Liver (tissue), 9 donors: ENCODE results near the gene MAT2A. TPM values are rescaled to one million over a fixed set of nuclear protein-coding genes. Genes with fewer than 3 reads are reported as not detected.
A peak's percentile ranks its signal among the peaks of the same experiment; 100 is the strongest.

Experiments used
- DNase-seq: peaks from one replicate; pipeline ENCODE4 v3.0.0-alpha.2; 2017; ENCODE audit warnings: low spot score
- H3K27ac ChIP-seq, 2 donors: one replicate each; pipeline ENCODE4 v1.7.0; 2013; ENCODE audit warnings: inconsistent platforms in 2 of 2, low read length in 2 of 2, control low read depth in 1 of 2, low read depth in 1 of 2, mild to moderate bottlenecking in 1 of 2
- H3K27me3 ChIP-seq, 4 donors: one replicate each; pipeline versions ENCODE4 v1.6.1 to v1.7.0; 2013; ENCODE audit warnings: low read length in 3 of 4, inconsistent platforms in 1 of 4, mild to moderate bottlenecking in 1 of 4, moderate library complexity in 1 of 4; ENCODE audit not compliant: control insufficient read depth in 4 of 4, insufficient read depth in 4 of 4
- H3K36me3 ChIP-seq, 4 donors: one replicate each; pipeline versions ENCODE4 v1.6.1 to v1.7.0; 2013; ENCODE audit warnings: low read length in 3 of 4, mild to moderate bottlenecking in 3 of 4, low read depth in 1 of 4, moderate library complexity in 1 of 4; ENCODE audit not compliant: control insufficient read depth in 4 of 4, insufficient read depth in 3 of 4
- H3K4me1 ChIP-seq, 4 donors: one replicate each; pipeline versions ENCODE4 v1.6.1 to v1.7.0; 2013; ENCODE audit warnings: low read length in 3 of 4, mild to moderate bottlenecking in 3 of 4, moderate library complexity in 1 of 4; ENCODE audit not compliant: control insufficient read depth in 4 of 4, insufficient read depth in 4 of 4
- H3K4me3 ChIP-seq, 3 donors: one replicate each; pipeline versions ENCODE4 v1.6.1 to v1.7.0; 2013; ENCODE audit warnings: low read length in 3 of 3, control low read depth in 1 of 3, low read depth in 1 of 3, mild to moderate bottlenecking in 1 of 3
- H3K9ac ChIP-seq, 2 donors: one replicate each; pipeline ENCODE4 v1.7.0; 2013; ENCODE audit warnings: low read length in 2 of 2, mild to moderate bottlenecking in 2 of 2, moderate library complexity in 2 of 2, control low read depth in 1 of 2, low read depth in 1 of 2
- H3K9me3 ChIP-seq, 4 donors: one replicate each; pipeline versions ENCODE4 v1.6.1 to v1.7.0; 2013; ENCODE audit warnings: low read length in 3 of 4; ENCODE audit not compliant: control insufficient read depth in 4 of 4
- EGR1 ChIP-seq, 2 donors: IDR thresholded peaks; 2 replicates each; pipeline ENCODE4 v1.6.1; 2016 to 2018; ENCODE audit warnings: antibody characterized with exemption in 2 of 2, low read depth in 2 of 2
- FOXA1 ChIP-seq: IDR thresholded peaks from 2 replicates; pipeline ENCODE4 v1.6.1; 2016; ENCODE audit warnings: antibody characterized with exemption
- FOXA2 ChIP-seq: IDR thresholded peaks from 2 replicates; pipeline ENCODE4 v1.6.1; 2016; ENCODE audit warnings: antibody characterized with exemption
- HNF4A ChIP-seq, 2 donors: conservative IDR thresholded peaks; 2 replicates each; pipeline ENCODE4 v1.6.1; 2016; ENCODE audit warnings: antibody characterized with exemption in 2 of 2, mild to moderate bottlenecking in 2 of 2
- HNF4G ChIP-seq: IDR thresholded peaks from 2 replicates; pipeline ENCODE4 v1.6.1; 2016; ENCODE audit warnings: antibody characterized with exemption
- NR2F2 ChIP-seq: IDR thresholded peaks from 2 replicates; pipeline ENCODE4 v1.6.1; 2016; ENCODE audit warnings: antibody characterized with exemption
- RXRA ChIP-seq, 2 donors: IDR thresholded peaks; 2 replicates each; pipeline ENCODE4 v1.6.1; 2017 to 2018; ENCODE audit warnings: antibody characterized with exemption in 2 of 2, mild to moderate bottlenecking in 1 of 2
- SP1 ChIP-seq: IDR thresholded peaks from 2 replicates; pipeline ENCODE4 v1.6.1; 2018; ENCODE audit warnings: antibody characterized with exemption, mild to moderate bottlenecking
- TAF1 ChIP-seq: conservative IDR thresholded peaks from 2 replicates; pipeline ENCODE4 v1.6.1; 2016; ENCODE audit warnings: antibody characterized with exemption, mild to moderate bottlenecking
- YY1 ChIP-seq: IDR thresholded peaks from 2 replicates; pipeline ENCODE4 v1.6.1; 2016; ENCODE audit warnings: antibody characterized with exemption, mild to moderate bottlenecking
- WGBS: extraction: QIAGEN DNeasy Blood & Tissue Kit; methylation state at CpG from one replicate; pipeline ENCODE4 v1.1.7; 2013; 5-methylcytosine and 5-hydroxymethylcytosine counted together
- polyA plus RNA-seq, 2 donors: library from polyadenylated mRNA; stranded (reverse) in 1 of 2; unstranded in 1 of 2; fragments of 200-250 nt in 1 of 2; fragments of >200 nt in 1 of 2; fragmentation: Nextera tagmentation in 1 of 2; extraction: Ambion mirVana in 1 of 2; gene quantifications; one replicate each; pipeline versions ENCODE4 v1.2.1 to v1.2.3, GENCODE V29; 2013 to 2015
- total RNA-seq, 2 donors: library from RNA; depleted of rRNA; stranded (reverse); fragments of >200 nt; gene quantifications; one replicate each; pipeline ENCODE4 v1.2.3, GENCODE V29; 2014
- TF ChIP-seq, protein P1 (sequence below): IDR thresholded peaks from 2 replicates; pipeline ENCODE4 v1.6.1; 2016; ENCODE audit warnings: antibody characterized with exemption
- TF ChIP-seq, protein P2 (sequence below): IDR thresholded peaks from 2 replicates; pipeline ENCODE4 v1.6.1; 2016; ENCODE audit warnings: antibody characterized with exemption
- TF ChIP-seq, protein P3 (sequence below): IDR thresholded peaks from 2 replicates; pipeline ENCODE4 v1.6.1; 2016; ENCODE audit warnings: antibody characterized with exemption
- TF ChIP-seq, protein P4 (sequence below): IDR thresholded peaks from 2 replicates; pipeline ENCODE4 v1.6.1; 2016; ENCODE audit warnings: antibody characterized with exemption, mild to moderate bottlenecking
- donor health status: healthy.
- donor health status: healthy.
- donor health status: healthy.
- donor health status: healthy.
- donor health status: healthy.

The MAT2A gene
- total and polyA plus RNA-seq, 4 donors, result 48.3 to 104 (median 79.9) TPM

DNA sequence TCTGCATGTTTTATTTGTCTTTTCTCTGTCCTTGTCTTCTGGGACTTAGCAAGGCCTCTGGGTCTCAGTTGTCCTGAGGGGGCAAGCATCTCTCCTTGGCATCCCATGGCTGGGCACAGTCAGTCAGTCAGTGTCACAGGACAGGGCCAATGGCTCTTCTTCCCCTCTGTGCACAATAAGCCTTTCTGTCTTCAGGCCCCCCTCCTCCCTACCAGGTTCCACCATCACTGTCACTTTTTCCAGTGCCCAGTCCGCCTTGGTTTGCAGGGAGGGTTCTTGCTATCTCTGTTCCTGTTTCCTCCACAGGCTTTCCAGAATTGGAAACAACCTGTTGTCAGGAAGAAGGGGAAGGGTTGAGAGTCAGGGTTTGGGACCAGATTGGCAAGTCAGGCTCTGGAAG, 43.5 kb downstream of the MAT2A start:
- H3K4me1 ChIP-seq, result peaks cover 12 to 41% (median 31%) of the 10 kb centered on the region in 4 donors
- no peak overlapping the region for H3K27ac ChIP-seq
- WGBS, result 80% methylated on average over 1 of the region's 1 CpG

DNA sequence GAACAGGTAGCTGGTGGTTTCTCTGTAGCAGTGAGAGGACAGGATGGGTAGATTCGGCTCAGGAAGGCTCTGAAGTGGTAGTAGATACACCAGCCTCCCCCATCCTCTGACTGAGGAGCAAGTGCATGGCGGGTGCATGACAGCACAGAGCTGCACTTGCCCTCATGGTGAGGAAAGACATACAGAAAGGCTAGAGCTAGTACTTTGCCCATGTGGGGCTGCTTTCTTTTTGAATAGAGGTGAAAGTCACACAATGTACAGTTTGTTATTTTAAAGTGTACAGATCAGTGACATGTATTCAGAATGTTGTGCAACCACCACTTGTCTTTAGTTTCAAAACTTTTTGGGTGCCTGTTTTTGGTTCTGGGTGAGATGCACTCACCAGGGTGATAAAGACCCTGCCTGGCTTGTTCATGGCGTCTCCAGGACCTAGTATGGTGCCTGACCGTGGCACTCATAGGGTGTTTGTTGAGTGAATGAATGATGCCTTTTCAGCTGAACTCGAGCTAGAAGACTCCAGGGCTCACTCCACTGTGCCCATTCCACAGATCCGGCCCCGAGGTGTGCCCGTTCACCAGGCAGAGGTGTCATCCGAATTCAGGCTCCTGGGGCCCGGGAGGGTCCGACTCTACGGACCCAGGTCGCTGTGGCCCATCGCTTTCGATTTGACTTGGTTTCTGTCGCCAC, 44.8 kb downstream of the MAT2A start:
- Histone ChIP-seq H3K4me1 (peaks cover 12 to 34% (median 22%) of the 10 kb centered on the region in 4 donors), H3K4me3 (peak overlapping the region; percentile 27 to 71 (median 70))

More for the DNA sequence above, 43.5 kb downstream of the MAT2A start:
- TF ChIP-seq, protein P1, sequence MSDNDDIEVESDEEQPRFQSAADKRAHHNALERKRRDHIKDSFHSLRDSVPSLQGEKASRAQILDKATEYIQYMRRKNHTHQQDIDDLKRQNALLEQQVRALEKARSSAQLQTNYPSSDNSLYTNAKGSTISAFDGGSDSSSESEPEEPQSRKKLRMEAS, result no peak
- no peak for TF ChIP-seq TAF1
- no peak for TF ChIP-seq FOXA1
- no peak for TF ChIP-seq FOXA2
- TF ChIP-seq, protein P2, sequence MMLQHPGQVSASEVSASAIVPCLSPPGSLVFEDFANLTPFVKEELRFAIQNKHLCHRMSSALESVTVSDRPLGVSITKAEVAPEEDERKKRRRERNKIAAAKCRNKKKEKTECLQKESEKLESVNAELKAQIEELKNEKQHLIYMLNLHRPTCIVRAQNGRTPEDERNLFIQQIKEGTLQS, result no peak
- TF ChIP-seq, protein P3, sequence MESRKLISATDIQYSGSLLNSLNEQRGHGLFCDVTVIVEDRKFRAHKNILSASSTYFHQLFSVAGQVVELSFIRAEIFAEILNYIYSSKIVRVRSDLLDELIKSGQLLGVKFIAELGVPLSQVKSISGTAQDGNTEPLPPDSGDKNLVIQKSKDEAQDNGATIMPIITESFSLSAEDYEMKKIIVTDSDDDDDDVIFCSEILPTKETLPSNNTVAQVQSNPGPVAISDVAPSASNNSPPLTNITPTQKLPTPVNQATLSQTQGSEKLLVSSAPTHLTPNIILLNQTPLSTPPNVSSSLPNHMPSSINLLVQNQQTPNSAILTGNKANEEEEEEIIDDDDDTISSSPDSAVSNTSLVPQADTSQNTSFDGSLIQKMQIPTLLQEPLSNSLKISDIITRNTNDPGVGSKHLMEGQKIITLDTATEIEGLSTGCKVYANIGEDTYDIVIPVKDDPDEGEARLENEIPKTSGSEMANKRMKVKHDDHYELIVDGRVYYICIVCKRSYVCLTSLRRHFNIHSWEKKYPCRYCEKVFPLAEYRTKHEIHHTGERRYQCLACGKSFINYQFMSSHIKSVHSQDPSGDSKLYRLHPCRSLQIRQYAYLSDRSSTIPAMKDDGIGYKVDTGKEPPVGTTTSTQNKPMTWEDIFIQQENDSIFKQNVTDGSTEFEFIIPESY, result no peak
- no peak for TF ChIP-seq EGR1 (IDR thresholded peaks at IDR 0.05; ENCODE audit: low read depth in 2 of 2)
- Histone ChIP-seq H3K9me3 (no peaks in the 10 kb centered on the region), H3K9ac (no peak overlapping the region), H3K36me3 (peaks cover 0 to 7% (median 2%) of the 10 kb centered on the region in 4 donors), H3K4me3 (no peak overlapping the region), H3K27me3 (no peaks in the 10 kb centered on the region)
- DNase-seq, result no peak

DNA sequence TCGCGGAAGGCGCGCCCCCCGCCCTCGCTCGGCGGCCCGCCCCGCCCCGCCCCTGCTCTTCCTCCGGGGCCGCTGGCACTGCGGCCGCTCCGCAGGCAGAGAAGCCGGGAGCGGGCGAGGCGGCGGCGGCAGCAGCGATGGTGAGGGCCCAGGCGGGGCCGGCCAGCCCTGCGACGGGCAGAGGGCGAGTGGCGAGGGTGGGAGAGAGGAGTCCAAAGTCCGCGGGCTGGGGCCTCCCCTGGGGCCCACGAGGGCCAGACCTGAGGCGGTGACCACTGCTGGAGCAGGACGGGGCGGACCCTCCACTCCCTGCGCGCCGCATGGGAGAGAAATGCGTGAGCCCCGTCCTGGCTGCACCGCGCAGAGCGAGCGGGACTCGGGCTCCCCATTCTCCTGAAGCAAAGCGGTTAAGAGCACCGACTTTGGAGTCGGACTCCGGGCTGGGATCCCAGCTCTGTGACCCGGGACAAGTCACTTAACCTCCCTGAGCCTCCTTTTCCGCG, 45.4 kb downstream of the MAT2A start, which contains the start of gene VAMP5:
Gene VAMP5 (plus strand): TSS at position 78 of the 503 bp plus-strand sequence. CDS start 60 bp downstream, at position 138.
- 7% methylated on average over 52 of the region's 52 CpGs for WGBS
- Histone ChIP-seq H3K4me3 (peak within 1 kb of the TSS; percentile 50 to 71 (median 70)), H3K27me3 (no peaks in the 10 kb centered on the region), H3K9me3 (no peaks in the 10 kb centered on the region), H3K27ac (peak within 1 kb of the TSS; percentile 85 to 89), H3K36me3 (peaks cover 0 to 7% (median 2%) of the 10 kb centered on the region in 4 donors), H3K9ac (peak within 1 kb of the TSS; percentile 16 to 61), H3K4me1 (peaks cover 12 to 35% (median 20%) of the 10 kb centered on the region in 4 donors)
- TF ChIP-seq, protein P4, sequence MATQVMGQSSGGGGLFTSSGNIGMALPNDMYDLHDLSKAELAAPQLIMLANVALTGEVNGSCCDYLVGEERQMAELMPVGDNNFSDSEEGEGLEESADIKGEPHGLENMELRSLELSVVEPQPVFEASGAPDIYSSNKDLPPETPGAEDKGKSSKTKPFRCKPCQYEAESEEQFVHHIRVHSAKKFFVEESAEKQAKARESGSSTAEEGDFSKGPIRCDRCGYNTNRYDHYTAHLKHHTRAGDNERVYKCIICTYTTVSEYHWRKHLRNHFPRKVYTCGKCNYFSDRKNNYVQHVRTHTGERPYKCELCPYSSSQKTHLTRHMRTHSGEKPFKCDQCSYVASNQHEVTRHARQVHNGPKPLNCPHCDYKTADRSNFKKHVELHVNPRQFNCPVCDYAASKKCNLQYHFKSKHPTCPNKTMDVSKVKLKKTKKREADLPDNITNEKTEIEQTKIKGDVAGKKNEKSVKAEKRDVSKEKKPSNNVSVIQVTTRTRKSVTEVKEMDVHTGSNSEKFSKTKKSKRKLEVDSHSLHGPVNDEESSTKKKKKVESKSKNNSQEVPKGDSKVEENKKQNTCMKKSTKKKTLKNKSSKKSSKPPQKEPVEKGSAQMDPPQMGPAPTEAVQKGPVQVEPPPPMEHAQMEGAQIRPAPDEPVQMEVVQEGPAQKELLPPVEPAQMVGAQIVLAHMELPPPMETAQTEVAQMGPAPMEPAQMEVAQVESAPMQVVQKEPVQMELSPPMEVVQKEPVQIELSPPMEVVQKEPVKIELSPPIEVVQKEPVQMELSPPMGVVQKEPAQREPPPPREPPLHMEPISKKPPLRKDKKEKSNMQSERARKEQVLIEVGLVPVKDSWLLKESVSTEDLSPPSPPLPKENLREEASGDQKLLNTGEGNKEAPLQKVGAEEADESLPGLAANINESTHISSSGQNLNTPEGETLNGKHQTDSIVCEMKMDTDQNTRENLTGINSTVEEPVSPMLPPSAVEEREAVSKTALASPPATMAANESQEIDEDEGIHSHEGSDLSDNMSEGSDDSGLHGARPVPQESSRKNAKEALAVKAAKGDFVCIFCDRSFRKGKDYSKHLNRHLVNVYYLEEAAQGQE, result no peak
- peak in 1 of 2 donors; percentile 33 for TF ChIP-seq HNF4A (conservative IDR thresholded peaks at IDR 0.05)
- TF ChIP-seq, protein P1, result no peak
- TF ChIP-seq HNF4G, result no peak
- no peak for TF ChIP-seq NR2F2
- no peak for TF ChIP-seq EGR1 (IDR thresholded peaks at IDR 0.05; ENCODE audit: low read depth in 2 of 2)
- DNase-seq, result peak; percentile 66

More for the DNA sequence above, 44.8 kb downstream of the MAT2A start:
- peaks cover 0 to 7% (median 2%) of the 10 kb centered on the region in 4 donors for H3K36me3 ChIP-seq
- no peaks in the 10 kb centered on the region for H3K9me3 ChIP-seq
- peak overlapping the region in 1 of 2 donors; percentile 3 for H3K9ac ChIP-seq
- 29% methylated on average over 16 of the region's 16 CpGs for WGBS
- H3K27me3 ChIP-seq, result no peaks in the 10 kb centered on the region
- DNase-seq, result no peak
- TF ChIP-seq YY1 (no peak), EGR1 (IDR thresholded peaks at IDR 0.05; ENCODE audit: low read depth in 2 of 2) (no peak), HNF4A (conservative IDR thresholded peaks at IDR 0.05) (peak; percentile 24 to 26), RXRA (IDR thresholded peaks at IDR 0.05) (peak in 1 of 2 donors; percentile 18), FOXA1 (no peak), SP1 (peak; percentile 51)
- H3K27ac ChIP-seq, result peak overlapping the region; percentile 85 to 89
